Lower lobe of right lung (tissue), 2 donors: ENCODE measurements around the gene EXOC4. TPM values are rescaled to one million over a fixed set of nuclear protein-coding genes. Genes with fewer than 3 reads are reported as not detected.

ENCODE experiments used
- ATAC-seq, 2 donors: fragments of 200-7000 bp; cut with Tn5 transposase; one replicate each; pipeline ENCODE4 v1.9.1; 2020 to 2022; ENCODE audit warnings: mild to moderate bottlenecking in 2 of 2, moderate library complexity in 2 of 2
- DNase-seq: peaks from one replicate; pipeline ENCODE4 v3.0.0-alpha.2; 2020
- H3K27ac ChIP-seq: fragments of 200-600 bp; one replicate; pipeline ENCODE4 v1.8.0; 2022
- H3K27me3 ChIP-seq: fragments of 200-600 bp; one replicate; pipeline ENCODE4 v1.8.0; 2022; ENCODE audit warnings: low read depth
- H3K36me3 ChIP-seq: fragments of 200-600 bp; one replicate; pipeline ENCODE4 v1.8.0; 2022; ENCODE audit warnings: mild to moderate bottlenecking
- H3K4me1 ChIP-seq: fragments of 200-600 bp; one replicate; pipeline ENCODE4 v1.8.0; 2022
- H3K4me3 ChIP-seq: fragments of 200-600 bp; one replicate; pipeline ENCODE4 v1.8.0; 2022; ENCODE audit warnings: mild to moderate bottlenecking
- H3K9me3 ChIP-seq: fragments of 200-600 bp; one replicate; pipeline ENCODE4 v1.8.0; 2022
- intact Hi-C: fragments of 100-400 bp; cut with DNase I; formaldehyde crosslinking; loops from one replicate; pipeline ENCODE4 v1.11.0; 2022
- total RNA-seq: library from RNA; stranded (reverse); fragmentation: NEBNext Ultra II Directional; extraction: Animal tissue kit (Norgen Biotek cat#: 25700); gene quantifications from one replicate; pipeline ENCODE4 v1.2.1, GENCODE V29; 2021
- TF ChIP-seq, protein P1 (sequence below): fragments of 200-600 bp; IDR thresholded peaks from one replicate; pipeline ENCODE4 v1.8.0; 2022; ENCODE audit warnings: antibody characterized with exemption, mild to moderate bottlenecking
- donor health status: DM: no; HTN: yes; CAD: no; lungs with severe emphysema.

EXOC4 gene
- total RNA-seq, 1 donor from 2014 or later: 80.2 TPM

DNA sequence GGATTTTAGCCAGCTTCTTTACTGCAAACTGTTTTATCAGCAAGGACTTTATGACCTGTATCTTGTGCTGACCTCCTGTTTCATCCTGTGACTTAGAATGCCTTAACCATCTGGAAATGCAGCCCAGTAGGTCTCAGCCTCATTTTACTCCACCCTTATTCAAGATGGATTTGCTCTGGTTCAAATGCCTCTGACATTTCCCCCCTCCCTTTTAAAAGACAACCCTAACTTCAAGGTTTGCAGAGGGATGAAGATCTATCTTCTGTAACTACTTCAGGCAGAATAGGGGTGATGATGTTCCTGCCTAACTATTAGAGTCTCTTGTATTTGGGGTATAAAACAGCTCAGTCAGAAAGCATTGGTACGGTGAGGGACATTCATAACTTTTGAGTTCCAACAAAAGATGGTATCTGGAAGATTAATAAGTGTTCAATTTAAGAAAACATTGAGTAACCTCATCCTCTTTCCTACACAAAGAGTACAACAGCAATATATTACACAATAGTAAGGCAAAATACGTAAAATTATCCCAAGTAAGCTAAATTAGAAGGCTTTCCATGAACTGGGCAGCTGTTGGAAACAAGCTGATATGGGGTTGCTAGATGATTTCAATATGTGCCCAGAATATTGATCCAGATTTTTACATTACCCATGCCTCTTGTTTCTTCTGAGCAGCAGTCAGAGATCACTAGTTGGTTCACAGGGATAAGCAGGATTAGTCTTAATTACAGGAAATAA, 834.3 kb downstream of the EXOC4 start:
- Histone ChIP-seq H3K4me1 (peaks cover 9% of the 10 kb centered on the region), H3K27me3 (no peaks in the 10 kb centered on the region), H3K27ac (no peak overlapping the region), H3K36me3 (no peaks in the 10 kb centered on the region), H3K9me3 (peaks cover 18% of the 10 kb centered on the region), H3K4me3 (no peak overlapping the region)
- intact Hi-C loops: no loop called here
- no peak for ATAC-seq
- DNase-seq: no peak
- TF ChIP-seq, protein P1, sequence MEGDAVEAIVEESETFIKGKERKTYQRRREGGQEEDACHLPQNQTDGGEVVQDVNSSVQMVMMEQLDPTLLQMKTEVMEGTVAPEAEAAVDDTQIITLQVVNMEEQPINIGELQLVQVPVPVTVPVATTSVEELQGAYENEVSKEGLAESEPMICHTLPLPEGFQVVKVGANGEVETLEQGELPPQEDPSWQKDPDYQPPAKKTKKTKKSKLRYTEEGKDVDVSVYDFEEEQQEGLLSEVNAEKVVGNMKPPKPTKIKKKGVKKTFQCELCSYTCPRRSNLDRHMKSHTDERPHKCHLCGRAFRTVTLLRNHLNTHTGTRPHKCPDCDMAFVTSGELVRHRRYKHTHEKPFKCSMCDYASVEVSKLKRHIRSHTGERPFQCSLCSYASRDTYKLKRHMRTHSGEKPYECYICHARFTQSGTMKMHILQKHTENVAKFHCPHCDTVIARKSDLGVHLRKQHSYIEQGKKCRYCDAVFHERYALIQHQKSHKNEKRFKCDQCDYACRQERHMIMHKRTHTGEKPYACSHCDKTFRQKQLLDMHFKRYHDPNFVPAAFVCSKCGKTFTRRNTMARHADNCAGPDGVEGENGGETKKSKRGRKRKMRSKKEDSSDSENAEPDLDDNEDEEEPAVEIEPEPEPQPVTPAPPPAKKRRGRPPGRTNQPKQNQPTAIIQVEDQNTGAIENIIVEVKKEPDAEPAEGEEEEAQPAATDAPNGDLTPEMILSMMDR: no peak

DNA sequence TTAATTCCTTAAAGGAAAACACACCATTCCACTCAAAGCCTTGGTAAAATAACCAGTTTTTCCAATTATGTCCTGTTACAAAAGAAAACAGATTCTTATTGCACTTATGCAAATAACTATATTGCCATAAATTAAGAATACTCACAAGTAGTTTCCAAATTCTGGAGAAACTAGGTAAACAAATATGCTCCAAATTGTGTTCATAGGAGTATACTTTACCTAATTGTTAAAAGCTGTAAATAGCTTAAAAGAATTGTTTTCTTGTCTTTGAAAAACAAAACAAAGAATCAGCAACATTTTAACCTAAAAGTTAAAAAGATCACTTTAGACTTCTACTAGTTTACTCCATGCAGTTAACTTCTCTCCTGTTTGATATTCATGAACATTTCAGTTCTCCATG, 835.3 kb downstream of the EXOC4 start:
- Histone ChIP-seq H3K4me3 (no peak overlapping the region), H3K4me1 (peaks cover 9% of the 10 kb centered on the region), H3K27me3 (no peaks in the 10 kb centered on the region), H3K27ac (no peak overlapping the region), H3K36me3 (no peaks in the 10 kb centered on the region), H3K9me3 (peaks cover 18% of the 10 kb centered on the region)
- no peak for DNase-seq
- TF ChIP-seq, protein P1: no peak
- intact Hi-C loops: no loop called here
- ATAC-seq: no peak

DNA sequence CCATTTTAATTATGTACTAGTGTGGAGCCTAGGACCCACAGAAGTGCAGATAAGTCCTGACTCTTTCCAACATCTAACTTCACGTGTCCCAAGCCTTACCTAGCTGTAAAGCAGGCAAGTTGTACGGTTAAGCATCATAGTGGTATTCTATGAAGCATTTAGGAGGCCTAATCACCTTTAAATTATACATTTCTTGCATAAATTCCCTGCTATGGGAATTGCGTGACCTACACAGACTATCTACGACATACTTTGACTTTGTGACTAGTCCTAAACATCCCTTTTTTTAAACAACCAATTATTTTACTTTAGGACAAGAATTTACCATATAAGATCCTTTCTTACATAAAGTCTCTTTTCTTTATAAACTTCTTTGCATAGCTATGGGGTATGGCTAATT, 836.6 kb downstream of the EXOC4 start:
- no peak for ATAC-seq
- Histone ChIP-seq H3K36me3 (no peaks in the 10 kb centered on the region), H3K4me1 (peaks cover 2% of the 10 kb centered on the region), H3K27ac (no peak overlapping the region), H3K27me3 (no peaks in the 10 kb centered on the region), H3K4me3 (no peak overlapping the region), H3K9me3 (peaks cover 18% of the 10 kb centered on the region)
- no peak for DNase-seq
- intact Hi-C loops: no loop called here
- TF ChIP-seq, protein P1: no peak

DNA sequence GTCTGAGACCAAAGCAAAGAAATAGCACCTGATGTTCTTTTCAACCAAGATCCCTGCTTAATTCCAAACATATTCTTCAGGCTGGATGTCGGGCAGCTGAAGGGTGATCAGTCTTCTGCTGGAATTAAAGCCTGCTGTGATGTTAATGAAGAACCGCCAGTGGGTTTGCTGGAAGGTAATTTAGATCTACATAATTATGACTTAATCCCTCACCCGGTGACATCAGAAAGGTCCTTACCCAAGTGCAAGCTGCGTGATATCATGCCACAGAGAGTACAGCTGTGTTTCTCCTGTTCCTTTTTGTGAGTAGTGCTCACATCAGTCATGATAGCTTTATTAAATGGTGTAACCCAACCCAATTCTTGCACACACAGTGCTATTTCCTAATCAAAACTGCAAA, 845.2 kb downstream of the EXOC4 start:
- Histone ChIP-seq H3K27me3 (no peaks in the 10 kb centered on the region), H3K9me3 (no peaks in the 10 kb centered on the region), H3K36me3 (no peaks in the 10 kb centered on the region), H3K4me3 (no peak overlapping the region), H3K4me1 (no peaks in the 10 kb centered on the region), H3K27ac (no peak overlapping the region)
- DNase-seq (no peak), ATAC-seq (no peak)
- TF ChIP-seq, protein P1: no peak
- intact Hi-C loops: no loop called here

DNA sequence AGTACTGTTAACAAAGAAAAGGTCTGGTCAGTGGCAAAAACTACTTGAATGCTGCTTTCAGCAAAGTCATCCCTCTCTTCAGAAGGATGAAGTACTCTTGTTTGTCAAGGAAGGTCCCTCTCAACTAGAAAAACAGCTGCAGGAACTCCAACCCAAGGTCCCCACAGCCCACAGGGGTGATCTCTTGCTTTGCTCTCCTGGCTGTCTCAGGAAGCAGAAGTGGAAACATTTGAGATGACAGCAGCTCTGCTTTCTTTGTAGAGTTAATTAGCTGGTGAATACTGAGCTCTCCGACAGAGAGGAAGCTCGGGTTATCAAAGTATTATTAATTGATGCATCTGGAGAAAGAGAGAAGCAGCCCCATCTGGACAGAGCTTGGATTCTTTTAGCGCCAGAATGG, 848.8 kb downstream of the EXOC4 start:
- H3K9me3 ChIP-seq: no peaks in the 10 kb centered on the region
- DNase-seq: no peak
- TF ChIP-seq, protein P1: no peak

More for the DNA sequence above, 848.8 kb downstream of the EXOC4 start:
- no peaks in the 10 kb centered on the region for H3K4me1 ChIP-seq
- H3K4me3 ChIP-seq: no peak overlapping the region
- H3K27ac ChIP-seq: no peak overlapping the region
- no peaks in the 10 kb centered on the region for H3K36me3 ChIP-seq
- intact Hi-C loops: no loop called here
- no peaks in the 10 kb centered on the region for H3K27me3 ChIP-seq
- ATAC-seq: no peak
